ENCODE data around the gene RPIA. TPM values are rescaled to one million over a fixed set of nuclear protein-coding genes. Genes with fewer than 3 reads are reported as not detected.

The RPIA gene
- total and polyA plus RNA-seq, 9 of the 15 experiments (the other 6 are each of a cell fraction or from before 2014, with no cell fraction given), result 7.8 to 41.2 (median 25.8) TPM

DNA sequence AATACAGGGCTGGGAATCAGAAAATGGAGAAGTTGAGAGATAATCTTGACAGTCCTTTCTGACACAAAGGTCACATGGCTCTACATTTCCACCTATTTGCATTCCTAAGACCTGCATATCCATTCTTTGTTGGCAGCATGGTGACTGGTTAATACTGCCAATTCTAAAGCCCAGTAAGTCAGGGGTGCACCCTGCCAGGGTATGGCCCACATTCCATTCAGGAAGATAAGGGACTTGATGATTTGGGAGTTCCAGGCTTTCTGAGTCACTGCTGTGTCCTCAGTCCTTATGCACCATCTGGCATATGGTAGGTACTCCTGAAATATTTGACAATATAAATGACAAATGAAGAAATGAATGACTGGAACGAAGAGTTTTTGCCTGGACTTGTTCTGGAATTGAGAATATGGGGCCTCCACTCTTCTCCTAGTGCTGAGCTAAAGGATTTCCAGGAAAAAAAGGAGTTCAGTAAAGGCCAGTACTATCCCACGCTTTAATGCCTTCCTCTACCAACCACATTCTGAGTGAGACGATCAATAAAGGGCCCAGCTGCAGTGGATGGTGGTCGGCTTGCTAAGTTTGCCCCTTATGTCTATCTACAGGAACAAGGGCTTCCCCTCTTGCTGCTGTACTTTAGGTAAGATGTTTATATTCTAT, 32.5 kb upstream of the RPIA start (continued):
- TF ChIP-seq CUX1 (CRISPR knock-in tag; IDR thresholded peaks at IDR 0.05) (peak; percentile 44; the same call in 1 of the 2 replicates), JUND (IDR thresholded peaks at IDR 0.05; ENCODE audit: borderline replicate concordance, low read depth, low read length) (no peak), JUND (tag; IDR thresholded peaks at IDR 0.05; ENCODE audit: borderline replicate concordance, low read depth, low read length) (peak; percentile 13; the same call in 1 of the 3 replicates), ZFP1 (CRISPR knock-in tag; IDR thresholded peaks at IDR 0.05) (no peak), NBN (IDR thresholded peaks at IDR 0.05; ENCODE audit: low read depth) (no peak), DNMT1 (IDR thresholded peaks at IDR 0.05) (no peak), FOSL1 (tag; conservative IDR thresholded peaks at IDR 0.05) (peak; percentile 27; the same call in 1 of the 2 replicates), TSC22D4 (tag; IDR thresholded peaks at IDR 0.05) (no peak), STAG1 (CRISPR knock-in tag; IDR thresholded peaks at IDR 0.05; ENCODE audit: borderline replicate concordance) (no peak), ZKSCAN8 (CRISPR knock-in tag; IDR thresholded peaks at IDR 0.05) (0 out of 2 replicates have a peak, but pooled peaks have one; percentile 43), NR4A1 (CRISPR knock-in tag; IDR thresholded peaks at IDR 0.05) (no peak), NR4A1 (tag; IDR thresholded peaks at IDR 0.05) (peak; percentile 65; the same call in 1 of the 2 replicates), THRA (IDR thresholded peaks at IDR 0.05) (no peak), E2F1 (CRISPR knock-in tag; IDR thresholded peaks at IDR 0.05) (no peak), RFX5 (IDR thresholded peaks at IDR 0.05; ENCODE audit: low read depth, low read length) (no peak)
- TF ChIP-seq, protein P1, sequence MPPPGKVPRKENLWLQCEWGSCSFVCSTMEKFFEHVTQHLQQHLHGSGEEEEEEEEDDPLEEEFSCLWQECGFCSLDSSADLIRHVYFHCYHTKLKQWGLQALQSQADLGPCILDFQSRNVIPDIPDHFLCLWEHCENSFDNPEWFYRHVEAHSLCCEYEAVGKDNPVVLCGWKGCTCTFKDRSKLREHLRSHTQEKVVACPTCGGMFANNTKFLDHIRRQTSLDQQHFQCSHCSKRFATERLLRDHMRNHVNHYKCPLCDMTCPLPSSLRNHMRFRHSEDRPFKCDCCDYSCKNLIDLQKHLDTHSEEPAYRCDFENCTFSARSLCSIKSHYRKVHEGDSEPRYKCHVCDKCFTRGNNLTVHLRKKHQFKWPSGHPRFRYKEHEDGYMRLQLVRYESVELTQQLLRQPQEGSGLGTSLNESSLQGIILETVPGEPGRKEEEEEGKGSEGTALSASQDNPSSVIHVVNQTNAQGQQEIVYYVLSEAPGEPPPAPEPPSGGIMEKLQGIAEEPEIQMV (tag; conservative IDR thresholded peaks at IDR 0.05; ENCODE audit: low read depth), result no peak
- TF ChIP-seq, protein P2, sequence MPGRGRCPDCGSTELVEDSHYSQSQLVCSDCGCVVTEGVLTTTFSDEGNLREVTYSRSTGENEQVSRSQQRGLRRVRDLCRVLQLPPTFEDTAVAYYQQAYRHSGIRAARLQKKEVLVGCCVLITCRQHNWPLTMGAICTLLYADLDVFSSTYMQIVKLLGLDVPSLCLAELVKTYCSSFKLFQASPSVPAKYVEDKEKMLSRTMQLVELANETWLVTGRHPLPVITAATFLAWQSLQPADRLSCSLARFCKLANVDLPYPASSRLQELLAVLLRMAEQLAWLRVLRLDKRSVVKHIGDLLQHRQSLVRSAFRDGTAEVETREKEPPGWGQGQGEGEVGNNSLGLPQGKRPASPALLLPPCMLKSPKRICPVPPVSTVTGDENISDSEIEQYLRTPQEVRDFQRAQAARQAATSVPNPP (IDR thresholded peaks at IDR 0.05; ENCODE audit: borderline replicate concordance, insufficient read depth, insufficient read length), result no peak
